Fibroblast of mammary gland (primary cell): ENCODE data around the gene BCR.
A peak's percentile ranks its signal among the peaks of the same experiment; 100 is the strongest.

ENCODE experiments used
- DNase-seq: peaks from one replicate; pipeline ENCODE4 v3.0.0-alpha.2; 2010; ENCODE audit warnings: low read depth
- H3K4me3 ChIP-seq: 2 replicates; pipeline ENCODE4 v1.5.1; 2011; ENCODE audit warnings: low read depth, mild to moderate bottlenecking, low read length, moderate library complexity; ENCODE audit not compliant: control insufficient read depth
- CTCF ChIP-seq: conservative IDR thresholded peaks from 2 replicates; pipeline ENCODE4 v1.5.1; 2011; ENCODE audit warnings: low read depth, low read length, inconsistent platforms; ENCODE audit not compliant: control insufficient read depth, insufficient read depth

BCR gene

GRCh38 chr22:23215294-23216241 lies 35.3 kb downstream of the BCR start:
- peak; percentile 23 for DNase-seq
- TF ChIP-seq CTCF: no peak
- no peak overlapping the region for H3K4me3 ChIP-seq

DNA sequence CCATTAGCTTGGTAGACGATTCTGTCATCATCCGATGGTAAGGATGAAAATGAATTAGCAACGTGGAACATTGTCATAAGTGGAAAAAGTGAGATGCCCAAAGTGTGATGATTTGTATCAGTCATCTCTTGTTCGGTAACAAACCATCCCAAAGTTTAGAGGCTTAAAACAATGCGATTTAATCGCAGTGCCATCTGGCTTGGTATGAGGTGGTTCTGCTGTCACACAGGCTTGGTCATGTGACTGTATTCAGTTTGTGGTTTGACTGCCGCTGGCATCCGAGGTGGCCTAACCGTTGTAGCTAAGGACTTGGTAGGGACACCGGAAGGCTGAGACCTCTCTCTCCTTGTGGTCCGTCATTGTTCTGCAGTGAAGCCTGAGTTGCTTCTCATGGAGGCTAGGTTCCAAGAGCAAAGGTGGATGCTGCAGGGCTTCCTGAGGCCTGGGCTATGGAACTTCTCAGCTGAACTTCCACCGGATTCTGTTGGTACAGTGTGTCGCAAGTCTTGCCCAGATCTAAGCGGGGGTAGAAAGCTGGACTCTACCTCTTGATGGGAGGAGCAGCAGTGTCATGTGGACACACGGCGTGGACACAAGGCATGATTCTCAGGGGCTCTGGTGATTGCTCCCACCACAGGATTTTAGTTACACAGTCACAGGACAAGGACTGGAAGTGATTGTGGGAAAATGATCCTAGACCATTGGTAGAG lies 36.3 kb downstream of the BCR start:
- DNase-seq: no peak
- H3K4me3 ChIP-seq: no peak overlapping the region
- TF ChIP-seq CTCF: no peak

- TF ChIP-seq CTCF: no peak
- no peak for DNase-seq
- no peak overlapping the region for H3K4me3 ChIP-seq
Observed at GRCh38 chr22:23217171-23218052, 37.1 kb downstream of the BCR start.

GRCh38 chr22:23218053-23218866 lies 38.0 kb downstream of the BCR start:
- DNase-seq: no peak
- no peak for TF ChIP-seq CTCF
- H3K4me3 ChIP-seq: no peak overlapping the region

GRCh38 chr22:23218867-23219251 lies 38.5 kb downstream of the BCR start:
- no peak for DNase-seq
- H3K4me3 ChIP-seq: no peak overlapping the region
- TF ChIP-seq CTCF: no peak

GRCh38 chr22:23219317-23219716 lies 39.0 kb downstream of the BCR start:
- no peak for TF ChIP-seq CTCF
- no peak for DNase-seq
- H3K4me3 ChIP-seq: no peak overlapping the region
